DLD1 (cell line): ENCODE data around the gene FAM25C.
"Not testable (repeated sequence)": the region's sequence is repeated elsewhere in the genome, so short reads cannot be mapped to it uniquely, and the experiment has no call there.

Source experiments
- in situ Hi-C: cut with HindIII; loops from 2 replicates; pipeline ENCODE4 v1.10.0; 2017; ENCODE audit warnings: low sequenced_read_pairs

The FAM25C gene

DNA sequence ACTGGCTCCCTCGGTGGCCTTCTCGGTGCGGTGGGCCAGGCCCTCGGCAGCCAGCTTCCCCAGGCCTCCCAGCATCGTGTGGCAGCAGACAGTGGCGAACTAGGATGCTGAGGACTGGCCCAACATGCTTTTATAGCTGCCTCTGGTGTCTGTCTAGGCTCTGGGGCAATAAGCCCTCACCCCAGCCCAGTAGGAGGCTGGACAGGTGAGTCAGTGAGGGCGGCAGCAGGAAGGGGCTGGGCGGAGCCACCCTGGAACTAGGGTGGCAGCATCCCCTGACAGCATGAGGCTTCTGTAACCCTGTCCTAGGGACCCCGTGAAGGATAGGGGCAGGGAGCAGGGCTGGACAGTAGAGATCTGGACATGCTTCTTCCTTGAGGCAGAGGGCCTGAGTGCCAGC is at the start of gene FAM25C:
FAM25C (minus strand) TSS at position 101 of the 400 bp plus-strand sequence; CDS start at position 75, 26 bp downstream.
- in situ Hi-C loops, result not testable (repeated sequence)

DNA sequence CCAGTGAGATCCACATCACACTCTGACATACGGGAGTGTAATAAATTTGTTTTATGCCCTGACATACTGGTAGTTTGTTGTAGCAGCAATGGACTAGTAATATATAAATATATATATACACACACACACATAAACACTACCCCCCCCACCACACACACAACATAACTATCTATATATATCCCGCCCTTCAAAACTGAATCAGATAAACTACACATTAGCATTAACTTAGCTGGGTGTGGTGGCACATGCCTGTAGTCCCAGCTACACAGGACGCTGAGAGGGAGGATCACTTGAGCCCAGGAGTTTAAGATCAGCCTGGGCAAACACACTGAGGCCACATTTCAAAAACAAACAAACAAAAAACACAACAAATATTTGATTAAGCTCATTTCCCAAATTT is 45.0 kb upstream of the FAM25C start:
- in situ Hi-C loops, result not testable (repeated sequence)

DNA sequence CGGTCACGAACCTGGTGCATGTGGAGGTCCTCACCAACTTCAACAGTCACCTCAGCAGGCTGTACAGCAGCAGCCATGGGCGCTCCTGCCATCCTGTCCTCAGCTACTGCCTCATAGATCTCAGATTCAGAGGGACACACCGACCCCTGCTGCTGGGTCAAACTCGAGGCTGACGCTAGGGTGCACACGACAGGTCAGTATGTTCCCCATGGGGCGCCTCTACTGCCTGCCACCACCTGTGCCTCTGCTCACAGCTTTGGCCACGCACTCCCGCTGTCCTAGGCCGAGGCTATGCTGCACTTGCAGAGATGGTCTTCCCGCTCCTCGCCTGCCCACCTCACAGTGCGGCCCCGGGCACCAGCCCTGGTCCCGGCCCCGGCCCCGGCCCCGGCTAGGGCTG is 31.8 kb upstream of the FAM25C start:
- in situ Hi-C loops, result not testable (repeated sequence)

DNA sequence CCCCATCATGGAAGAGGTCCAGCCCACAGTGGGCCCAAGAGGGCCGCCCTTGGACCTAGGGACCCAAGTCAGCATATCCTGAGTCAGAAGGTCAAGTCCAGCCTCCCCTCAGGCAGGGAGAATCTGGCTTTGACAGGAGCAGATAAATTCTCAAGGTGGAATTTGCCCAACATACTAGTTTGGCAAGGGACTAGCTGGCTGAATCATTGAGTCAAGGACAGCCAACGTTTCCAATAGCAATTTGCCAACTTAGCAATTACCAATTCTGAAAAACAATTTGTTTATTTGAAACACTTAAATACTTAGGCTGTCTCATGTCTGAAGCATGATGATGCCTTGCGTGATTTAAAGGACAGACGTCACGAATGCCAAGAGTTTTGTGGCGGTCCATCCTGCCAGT is 2.7 kb upstream of the FAM25C start:
- in situ Hi-C loops, result not testable (repeated sequence)

DNA sequence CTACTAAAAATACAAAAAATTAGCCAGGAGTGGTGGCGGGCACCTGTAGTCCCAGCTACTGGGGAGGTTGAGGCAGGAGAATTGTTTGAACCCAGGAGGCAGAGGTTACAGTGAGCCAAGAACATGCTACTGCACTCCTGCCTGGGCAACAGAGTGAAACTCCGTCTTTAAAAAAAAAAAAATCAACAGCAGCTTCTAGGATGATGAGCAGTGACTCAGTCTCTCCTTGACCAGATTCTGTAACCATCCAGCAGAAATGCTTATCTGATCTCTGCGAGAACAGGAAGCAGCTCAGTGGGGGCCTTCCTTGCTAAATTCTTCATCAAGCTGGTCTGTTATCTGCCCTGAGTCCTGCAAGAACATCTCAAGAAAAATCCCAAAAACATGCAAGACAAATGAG is 5.5 kb downstream of the FAM25C start:
- in situ Hi-C loops, result not testable (repeated sequence)

DNA sequence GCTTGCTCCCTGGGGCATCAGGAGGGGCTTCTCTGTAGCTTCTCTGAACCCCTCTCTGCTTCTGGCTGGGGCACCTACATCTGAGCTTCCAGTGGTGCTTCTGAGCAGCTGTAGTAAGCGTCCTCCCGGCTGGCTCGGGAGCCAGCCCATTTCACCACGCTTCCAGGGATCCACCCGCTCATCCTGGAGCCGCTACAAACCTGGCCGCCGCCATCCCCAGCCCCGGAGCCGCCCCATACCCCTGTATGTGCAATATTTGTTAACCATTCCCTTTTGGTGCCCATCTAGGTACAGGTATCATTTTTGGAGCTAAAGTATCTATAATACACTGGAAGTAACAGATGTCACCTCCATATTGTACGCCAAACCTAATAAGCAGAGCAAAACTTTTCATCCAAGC is 7.0 kb downstream of the FAM25C start:
- in situ Hi-C loops, result not testable (repeated sequence)

DNA sequence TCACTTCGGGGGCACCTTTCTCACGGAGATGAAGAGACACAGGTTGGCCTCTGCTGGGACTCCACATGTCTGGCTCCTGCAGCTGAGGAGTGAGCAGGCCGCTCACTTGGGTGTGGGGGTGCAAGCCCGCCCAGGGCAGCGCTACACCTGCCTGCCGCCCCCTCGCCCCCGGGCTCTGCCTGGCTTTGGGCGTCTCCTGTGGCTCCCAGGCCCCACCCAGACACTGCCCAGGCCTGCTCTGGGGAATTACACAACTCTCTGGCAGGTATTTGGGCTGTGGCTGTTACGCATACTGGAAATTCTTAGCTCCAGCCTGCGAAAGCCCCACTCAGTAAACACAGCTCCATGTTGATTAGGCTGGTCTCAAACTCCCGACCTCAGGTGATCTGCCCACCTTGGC is 7.9 kb downstream of the FAM25C start:
- in situ Hi-C loops, result not testable (repeated sequence)

DNA sequence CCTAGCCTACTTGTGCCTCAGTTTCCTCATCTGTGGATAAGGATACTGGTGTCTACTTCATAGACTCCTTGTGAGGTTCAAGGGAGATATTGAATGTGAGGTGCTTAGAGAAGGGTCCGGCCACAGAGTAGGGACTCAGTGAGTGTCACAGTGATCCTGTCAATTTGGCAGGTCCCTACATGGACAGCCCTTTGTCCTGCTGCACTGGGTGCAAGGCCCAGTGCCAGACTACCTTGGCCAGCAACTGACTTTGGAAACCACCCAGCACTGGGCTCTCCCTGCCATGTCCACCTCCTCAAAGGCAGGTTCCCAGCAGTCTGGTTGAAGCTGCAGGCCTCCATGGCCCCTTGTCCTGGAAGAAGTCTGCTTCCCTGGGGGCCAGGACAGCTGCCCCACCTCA is 9.5 kb downstream of the FAM25C start:
- in situ Hi-C loops, result not testable (repeated sequence)

DNA sequence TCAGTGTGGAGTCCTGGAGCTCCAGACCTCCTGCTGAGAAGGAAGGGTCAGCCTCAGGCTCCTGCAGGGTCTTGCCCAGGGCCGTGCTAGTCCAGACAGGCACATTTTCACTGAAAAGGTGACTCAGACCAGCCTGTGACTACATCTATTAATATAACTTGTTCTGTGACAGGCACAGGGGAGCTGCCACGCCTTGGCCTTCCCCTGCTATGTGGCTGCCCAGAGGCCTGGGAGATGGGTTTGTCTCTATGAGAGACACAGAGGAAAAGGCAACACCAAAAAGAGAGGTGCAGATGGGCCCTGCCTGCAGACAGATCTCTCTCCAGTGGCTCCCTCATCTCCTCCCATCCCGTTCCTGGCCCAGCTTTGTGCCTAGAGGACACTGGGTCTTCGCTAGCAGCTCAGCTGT is 10.0 kb downstream of the FAM25C start:
- in situ Hi-C loops, result not testable (repeated sequence)

DNA sequence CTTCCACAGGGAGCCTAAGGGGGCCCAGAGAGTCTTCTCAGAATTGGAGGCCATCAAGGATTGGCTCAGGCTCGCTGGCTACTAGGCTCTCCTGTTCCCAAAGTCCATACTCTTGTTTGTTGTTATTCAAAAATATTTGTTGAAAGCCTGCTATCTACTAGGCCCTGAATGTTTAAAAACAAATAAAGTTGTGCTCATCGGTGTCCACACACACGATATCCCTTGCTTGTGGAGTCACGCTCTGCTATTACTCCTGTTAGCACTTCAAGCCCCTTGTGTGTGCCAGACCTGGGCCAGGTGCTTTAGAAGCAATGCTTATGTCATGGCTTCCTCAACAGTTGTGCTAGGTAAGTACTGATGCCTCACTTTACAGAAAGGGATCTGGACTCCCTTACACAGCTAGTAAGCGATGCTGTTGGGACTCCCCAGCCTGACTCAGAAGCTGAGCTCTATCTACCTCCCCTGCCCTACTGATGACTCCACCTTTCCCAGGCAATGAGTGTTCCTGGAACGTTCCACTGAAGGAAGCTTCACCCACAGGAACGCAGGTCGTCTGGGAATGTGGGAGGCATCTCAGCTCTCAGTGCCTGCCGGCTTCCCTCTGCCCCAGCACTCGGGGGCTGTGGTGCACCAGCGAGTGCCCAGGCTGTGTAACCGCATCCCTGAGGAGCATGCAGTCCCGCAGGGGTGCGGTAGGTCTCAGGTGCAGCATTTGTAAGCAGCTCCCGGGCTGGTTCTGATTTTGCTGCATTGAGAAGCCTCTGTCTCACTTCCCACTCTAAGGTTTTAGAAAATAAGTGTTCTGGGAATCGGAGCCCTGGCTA is 10.7 kb downstream of the FAM25C start:
- in situ Hi-C loops, result not testable (repeated sequence)

DNA sequence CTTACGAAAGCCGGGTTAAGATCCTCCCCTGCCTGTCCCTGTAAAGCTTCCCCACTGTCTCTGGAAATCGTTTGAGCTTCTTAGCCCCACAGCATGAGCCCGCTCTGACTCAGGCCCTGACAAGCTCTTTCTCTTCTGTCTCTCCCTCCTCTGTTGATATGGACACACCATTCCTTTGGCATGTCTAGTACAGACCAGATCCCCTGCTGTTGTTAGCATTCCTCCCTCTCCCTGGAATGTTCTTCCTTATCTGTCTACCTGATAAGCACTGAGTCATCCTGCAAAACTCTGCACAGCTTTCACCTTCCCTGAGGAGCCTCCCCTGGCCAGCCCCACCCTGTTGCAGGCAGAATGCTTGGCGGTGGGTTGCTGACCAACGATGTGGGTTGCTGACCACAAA is 11.6 kb downstream of the FAM25C start:
- in situ Hi-C loops, result not testable (repeated sequence)

DNA sequence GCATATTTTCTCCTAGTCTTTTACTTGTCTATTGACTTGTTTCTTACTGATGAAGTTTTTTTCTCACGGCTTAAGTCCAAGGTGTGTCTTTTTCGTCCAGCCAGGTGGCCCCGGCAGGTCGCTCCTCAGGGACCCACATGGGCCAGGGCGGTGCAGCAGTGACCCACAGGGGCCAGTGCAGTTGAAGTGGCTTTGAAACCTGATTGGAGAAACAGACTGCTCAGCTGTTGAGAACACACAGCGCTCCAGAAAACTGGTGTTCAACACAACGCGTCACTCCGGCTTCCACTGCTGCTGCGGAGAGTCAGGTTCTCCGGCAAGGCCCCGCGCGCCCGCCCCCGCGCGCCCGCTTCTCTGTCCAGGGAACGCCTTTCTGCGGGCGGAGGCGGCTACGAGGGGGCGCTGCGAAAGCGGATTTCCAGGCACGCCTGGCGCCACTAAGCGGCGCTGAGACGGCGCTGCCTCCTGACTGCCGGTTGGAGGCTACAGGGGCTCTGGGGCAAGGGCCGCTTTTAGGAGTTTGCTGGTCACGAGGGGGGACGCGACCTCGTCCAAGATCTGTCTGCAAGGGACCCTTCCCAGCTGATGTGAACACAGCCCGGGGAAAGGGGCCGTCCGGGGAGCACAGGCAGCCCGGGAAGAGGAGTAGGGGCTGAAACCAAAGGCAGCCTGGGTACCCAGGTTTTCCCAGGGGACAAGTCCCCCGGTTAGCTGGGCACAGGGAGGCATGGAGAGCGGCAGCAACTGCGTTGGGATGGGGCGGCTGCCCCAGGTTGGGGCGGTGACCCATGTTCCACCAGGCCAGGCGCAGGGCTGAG is 13.0 kb downstream of the FAM25C start:
- in situ Hi-C loops, result not testable (repeated sequence)

DNA sequence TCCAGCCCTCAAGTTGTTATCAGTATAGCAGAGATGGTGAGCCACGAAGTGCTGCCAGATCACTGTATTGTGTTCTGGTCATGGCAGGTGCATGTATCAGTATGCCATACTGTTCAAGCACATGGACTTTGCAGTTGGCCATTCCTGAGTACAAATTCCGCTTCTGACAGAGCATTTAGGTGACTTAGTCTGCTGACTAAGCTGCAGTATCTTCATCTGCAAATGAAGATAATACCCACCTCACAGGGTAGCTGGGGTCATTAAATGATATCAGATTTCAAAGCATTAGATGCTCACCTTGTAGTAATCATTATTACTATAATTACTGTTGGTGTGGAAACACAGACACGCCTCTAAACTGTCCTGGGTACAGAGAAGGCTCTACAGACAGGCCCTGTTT is 24.2 kb downstream of the FAM25C start:
- in situ Hi-C loops, result not testable (repeated sequence)

DNA sequence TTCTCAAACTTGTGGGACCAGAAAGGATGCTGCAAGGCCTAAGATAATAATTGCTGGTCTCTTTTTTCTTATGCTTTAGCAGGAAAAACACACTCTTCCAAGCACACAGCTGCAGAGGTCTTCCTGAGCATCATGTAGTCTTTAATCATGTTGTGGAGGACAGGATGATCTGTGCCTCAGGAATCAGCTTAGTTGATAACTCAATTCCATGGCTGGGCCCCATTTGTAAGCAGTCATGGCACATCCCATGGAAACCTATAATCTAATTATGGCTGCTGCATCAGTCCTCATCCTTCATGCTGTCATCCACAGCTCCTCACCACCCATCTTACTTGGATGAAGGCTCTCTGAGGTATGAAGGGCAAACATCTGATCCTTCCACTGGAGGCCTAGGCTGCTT is 26.5 kb downstream of the FAM25C start:
- in situ Hi-C loops, result not testable (repeated sequence)

DNA sequence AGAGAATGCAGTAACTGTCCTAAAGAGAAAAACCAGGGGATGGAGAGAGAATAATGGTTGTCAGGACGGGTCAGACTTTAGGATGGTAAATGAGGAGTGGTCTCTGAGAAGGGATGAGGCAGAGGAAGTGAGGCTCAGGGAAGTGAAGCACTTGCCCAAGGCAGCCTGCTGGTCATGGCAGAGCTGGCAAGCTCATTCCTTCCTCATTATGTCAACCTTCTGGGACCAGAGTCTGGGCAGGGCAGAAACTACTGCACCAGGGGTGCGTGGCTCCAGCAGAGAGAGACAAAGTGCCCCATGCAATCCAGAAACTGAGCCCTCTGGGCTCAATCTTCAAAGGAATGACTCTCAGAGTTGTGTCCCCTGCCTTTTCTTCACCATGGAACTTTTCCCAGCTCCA is 27.5 kb downstream of the FAM25C start:
- in situ Hi-C loops, result not testable (repeated sequence)

DNA sequence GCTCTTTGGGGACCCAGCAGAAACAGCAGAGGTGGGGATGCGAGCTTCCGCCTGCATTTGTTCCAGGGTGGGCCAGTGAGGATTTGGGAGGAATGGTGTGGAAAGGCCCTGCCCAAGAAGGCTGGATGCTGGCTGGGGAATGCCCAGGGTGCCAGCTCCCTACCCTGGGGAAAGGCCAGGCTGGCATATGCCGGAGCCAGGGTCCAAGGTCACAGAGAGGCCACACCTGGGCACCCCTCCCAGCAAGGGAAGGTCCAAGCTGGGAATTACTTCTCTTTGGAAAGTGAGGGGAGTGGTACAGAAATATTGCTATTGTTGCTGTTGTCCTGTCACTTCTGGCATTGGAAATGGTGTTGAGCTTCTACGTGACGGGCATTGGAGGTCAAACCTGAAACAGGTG is 28.0 kb downstream of the FAM25C start:
- in situ Hi-C loops, result not testable (repeated sequence)

DNA sequence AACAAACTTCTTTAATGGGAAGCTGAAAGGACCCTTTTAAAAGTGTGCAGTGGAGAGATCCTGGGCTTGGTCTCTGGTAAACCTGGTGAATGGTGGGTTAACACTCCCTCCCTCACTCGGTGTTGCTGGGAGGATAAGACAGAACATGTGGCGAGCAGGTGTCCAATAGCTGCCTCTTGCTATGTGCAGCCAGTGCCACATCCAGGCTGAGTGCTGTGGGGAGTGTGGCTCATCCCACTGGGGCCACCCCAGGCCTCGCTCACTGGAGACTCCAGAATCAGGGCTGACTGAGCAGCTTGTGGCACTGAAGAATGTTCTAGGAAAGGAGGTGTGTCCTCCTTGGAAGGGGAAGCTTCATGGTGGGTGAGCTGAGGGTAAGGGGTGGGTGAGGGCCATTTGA is 29.5 kb downstream of the FAM25C start:
- in situ Hi-C loops, result not testable (repeated sequence)

DNA sequence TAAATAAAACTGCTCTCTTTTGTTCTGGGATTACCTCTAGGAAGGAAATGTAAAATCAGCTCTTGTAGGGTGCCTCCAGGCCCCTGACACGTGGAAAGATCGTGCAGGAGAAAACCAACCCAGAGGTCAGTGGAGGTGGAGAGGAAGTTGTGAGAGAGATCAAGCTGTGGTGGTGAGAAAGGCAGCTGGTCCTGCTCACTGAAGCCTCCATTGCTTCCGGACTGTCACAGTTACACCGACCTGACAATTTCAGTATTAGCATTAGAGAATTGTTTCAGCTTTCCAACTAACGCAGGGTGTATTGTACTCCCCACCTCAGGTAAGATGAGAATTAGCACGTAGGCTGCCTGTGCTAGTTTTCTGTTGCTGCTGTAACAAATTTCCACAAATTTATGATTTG is 30.6 kb downstream of the FAM25C start:
- in situ Hi-C loops, result not testable (repeated sequence)

DNA sequence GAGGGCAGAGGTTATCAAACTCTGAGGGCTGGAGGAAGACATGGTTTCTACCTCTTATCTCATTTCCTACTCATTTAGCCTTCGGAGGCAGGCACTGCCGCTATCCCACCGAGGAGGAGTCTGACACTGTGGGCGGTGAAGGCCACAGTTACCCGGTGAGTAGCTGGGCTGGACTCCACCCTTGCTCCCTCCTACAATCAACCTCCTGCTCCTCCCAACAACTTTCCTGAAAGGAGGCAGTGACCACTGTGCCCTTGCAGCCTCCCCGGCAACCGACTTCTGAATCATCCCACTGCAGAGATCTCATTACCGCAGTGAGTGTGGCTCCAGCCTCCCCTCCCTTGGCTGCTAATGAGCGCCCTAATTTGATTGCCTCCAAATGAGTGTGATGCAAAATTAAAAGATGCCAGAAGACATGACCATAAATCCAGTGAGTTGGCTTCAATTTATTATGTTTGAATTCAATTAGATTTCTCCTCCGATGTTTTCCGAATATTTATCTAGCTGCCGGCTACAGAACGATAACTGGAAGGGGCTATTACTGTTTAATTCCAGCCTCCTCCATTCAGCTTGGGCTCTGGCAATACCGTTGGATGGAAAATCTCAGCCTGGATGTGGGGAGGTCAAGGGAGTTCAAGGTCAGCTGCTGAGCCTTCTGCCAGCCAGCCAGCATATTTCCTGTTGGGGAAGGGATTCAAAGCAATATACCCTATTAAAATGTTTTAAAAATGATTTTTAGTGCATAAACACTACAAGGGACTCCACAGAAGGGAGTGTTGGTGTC is 35.1 kb downstream of the FAM25C start:
- in situ Hi-C loops, result not testable (repeated sequence)

DNA sequence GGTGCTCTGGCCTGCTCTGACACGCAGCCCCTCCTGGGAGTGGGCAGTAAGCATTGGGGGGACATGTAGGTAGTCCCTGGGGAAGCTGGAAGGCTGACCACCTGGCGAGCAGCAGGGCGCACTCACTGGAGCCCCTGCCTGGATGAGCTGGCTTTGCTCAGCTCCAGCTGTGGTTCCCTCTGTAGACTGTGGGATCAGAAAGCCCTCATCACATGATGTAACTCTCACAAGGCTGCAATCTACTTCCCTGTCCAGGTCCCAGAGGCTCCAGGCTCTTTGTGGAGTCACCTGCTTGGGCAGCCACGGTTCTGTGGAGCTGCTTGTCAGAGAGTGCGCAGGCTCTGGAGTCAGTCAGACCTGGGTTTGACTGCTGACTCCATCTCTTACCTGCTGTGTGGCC is 36.8 kb downstream of the FAM25C start:
- in situ Hi-C loops, result not testable (repeated sequence)

DNA sequence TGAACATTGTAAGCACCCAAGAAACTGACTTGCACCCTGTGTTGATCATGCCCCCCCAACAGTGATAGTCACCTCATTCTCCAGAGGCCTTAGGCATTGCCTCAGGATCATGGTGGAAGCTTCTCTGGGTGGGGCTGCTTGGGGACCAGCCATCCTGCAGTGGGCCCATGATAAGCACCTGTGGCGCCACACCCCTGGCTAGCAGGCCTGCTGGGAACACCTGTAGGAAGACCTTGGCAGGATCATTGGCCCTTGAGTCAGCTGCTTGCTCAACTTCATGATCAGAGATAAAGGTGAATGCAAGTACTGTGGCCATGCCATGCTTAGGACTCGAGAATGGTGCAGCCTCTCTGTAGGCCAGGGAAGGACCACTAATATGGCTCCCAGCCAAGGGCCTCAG is 38.9 kb downstream of the FAM25C start:
- in situ Hi-C loops, result not testable (repeated sequence)
